ENCODE measurements around the gene UBXN7. TPM values are rescaled to one million over a fixed set of nuclear protein-coding genes. Genes with fewer than 3 reads are reported as not detected.
"Not testable (repeated sequence)": the region's sequence is repeated elsewhere in the genome, so short reads cannot be mapped to it uniquely, and the experiment has no call there.

UBXN7 gene
- total and polyA plus RNA-seq, 3 donors from 2014 or later: 40.2 to 49.1 (median 40.4) TPM

GRCh38 chr3:196377321-196377720 lies 54.9 kb downstream of the UBXN7 start:
- Histone ChIP-seq H3K27me3 (no peaks in the 10 kb centered on the region), H3K4me3 (no peak overlapping the region), H3K4me1 (no peaks in the 10 kb centered on the region), H3K36me3 (ENCODE audit: low read depth, missing control alignments) (no peaks in the 10 kb centered on the region), H3K9me3 (no peaks in the 10 kb centered on the region), H3K27ac (no peak overlapping the region)
- no peak for DNase-seq
- intact Hi-C loops (cut with DNase I; ENCODE audit: low total_unique reads): no loop called here
- TF ChIP-seq CTCF (IDR thresholded peaks at IDR 0.05): no peak
- WGBS, 2 donors: 72% methylated on average over 5 of the region's 5 CpGs

- Histone ChIP-seq H3K27ac (no peak overlapping the region), H3K4me1 (no peaks in the 10 kb centered on the region), H3K36me3 (ENCODE audit: low read depth, missing control alignments) (peaks cover 4% of the 10 kb centered on the region), H3K9me3 (no peaks in the 10 kb centered on the region), H3K27me3 (no peaks in the 10 kb centered on the region), H3K4me3 (no peak overlapping the region)
- 83 to 89% methylated on average over 4 of the region's 4 CpGs for WGBS, 2 donors
- intact Hi-C loops (cut with DNase I; ENCODE audit: low total_unique reads): no loop called here
- DNase-seq: no peak
- TF ChIP-seq POLR2A (IDR thresholded peaks at IDR 0.05) (no peak), CTCF (IDR thresholded peaks at IDR 0.05) (no peak)
Observed at GRCh38 chr3:196365736-196366135, 66.5 kb downstream of the UBXN7 start.

- Histone ChIP-seq H3K27ac (no peak overlapping the region), H3K36me3 (ENCODE audit: low read depth, missing control alignments) (peaks cover 4% of the 10 kb centered on the region), H3K27me3 (no peaks in the 10 kb centered on the region), H3K9me3 (no peaks in the 10 kb centered on the region), H3K4me3 (no peak overlapping the region), H3K4me1 (no peaks in the 10 kb centered on the region)
- DNase-seq: no peak
- TF ChIP-seq CTCF (IDR thresholded peaks at IDR 0.05) (no peak), POLR2A (IDR thresholded peaks at IDR 0.05) (no peak)
- WGBS, 2 donors: 90 to 91% methylated on average over 7 of the region's 7 CpGs
- intact Hi-C loops (cut with DNase I; ENCODE audit: low total_unique reads): no loop called here
Observed at GRCh38 chr3:196360586-196360985, 71.6 kb downstream of the UBXN7 start.

GRCh38 chr3:196358540-196358939 lies 73.7 kb downstream of the UBXN7 start:
- 98 to 99% methylated on average over 4 of the region's 4 CpGs for WGBS, 2 donors
- H3K4me1 ChIP-seq; H3K27me3 ChIP-seq; H3K36me3 ChIP-seq (ENCODE audit: low read depth, missing control alignments); DNase-seq; intact Hi-C loops (cut with DNase I; ENCODE audit: low total_unique reads); H3K27ac ChIP-seq; H3K4me3 ChIP-seq; H3K9me3 ChIP-seq: not testable (repeated sequence)

GRCh38 chr3:196357905-196358304 lies 74.3 kb downstream of the UBXN7 start:
- no peak overlapping the region for H3K27ac ChIP-seq
- peaks cover 4% of the 10 kb centered on the region for H3K36me3 ChIP-seq (ENCODE audit: low read depth, missing control alignments)
- no peak overlapping the region for H3K4me3 ChIP-seq
- no peaks in the 10 kb centered on the region for H3K9me3 ChIP-seq
- TF ChIP-seq CTCF (IDR thresholded peaks at IDR 0.05): no peak
- no peak for TF ChIP-seq POLR2A (IDR thresholded peaks at IDR 0.05)
- no peaks in the 10 kb centered on the region for H3K4me1 ChIP-seq
- intact Hi-C loops (cut with DNase I; ENCODE audit: low total_unique reads): no loop called here
- no peaks in the 10 kb centered on the region for H3K27me3 ChIP-seq
- DNase-seq: no peak
- WGBS, 2 donors: 76 to 91% methylated on average over 7 of the region's 7 CpGs
